Aorta (tissue), 5 donors: ENCODE measurements around the gene WDR76. TPM values are rescaled to one million over a fixed set of nuclear protein-coding genes. Genes with fewer than 3 reads are reported as not detected.
A peak's percentile ranks its signal among the peaks of the same experiment; 100 is the strongest.
"Not testable (repeated sequence)": the region's sequence is repeated elsewhere in the genome, so short reads cannot be mapped to it uniquely, and the experiment has no call there.

ENCODE experiments used
- ATAC-seq: fragments of 200-7000 bp; cut with Tn5 transposase; one replicate; pipeline ENCODE4 v1.9.1; 2022; ENCODE audit warnings: moderate library complexity; ENCODE audit not compliant: low FRiP score
- DNase-seq, 2 donors: peaks; one replicate each; pipeline ENCODE4 v3.0.0-alpha.2; 2020
- H3K27ac ChIP-seq, 2 donors: one replicate each; pipeline ENCODE4 v1.5.1; 2013; ENCODE audit warnings: low read length in 2 of 2, mild to moderate bottlenecking in 2 of 2, moderate library complexity in 2 of 2, control low read depth in 1 of 2, inconsistent platforms in 1 of 2, low read depth in 1 of 2
- H3K27me3 ChIP-seq, 2 donors: one replicate each; pipeline ENCODE4 v1.6.1; 2013; ENCODE audit warnings: control low read depth in 1 of 2, low read length in 1 of 2, mild to moderate bottlenecking in 1 of 2, moderate library complexity in 1 of 2; ENCODE audit not compliant: insufficient read depth in 2 of 2, control insufficient read depth in 1 of 2
- H3K36me3 ChIP-seq, 2 donors: one replicate each; pipeline ENCODE4 v1.6.1; 2013; ENCODE audit warnings: control low read depth in 1 of 2, low read length in 1 of 2, mild to moderate bottlenecking in 1 of 2; ENCODE audit not compliant: insufficient read depth in 2 of 2, control insufficient read depth in 1 of 2
- H3K4me1 ChIP-seq, 2 donors: one replicate each; pipeline ENCODE4 v1.6.1; 2013; ENCODE audit warnings: low read length in 2 of 2, control low read depth in 1 of 2, mild to moderate bottlenecking in 1 of 2, moderate library complexity in 1 of 2; ENCODE audit not compliant: insufficient read depth in 2 of 2, control insufficient read depth in 1 of 2
- H3K4me3 ChIP-seq, 2 donors: one replicate each; pipeline ENCODE4 v1.5.1; 2013; ENCODE audit warnings: low read length in 2 of 2, control low read depth in 1 of 2, mild to moderate bottlenecking in 1 of 2
- H3K9me3 ChIP-seq: one replicate; pipeline ENCODE4 v1.6.1; 2013; ENCODE audit warnings: mild to moderate bottlenecking, low read length; ENCODE audit not compliant: control insufficient read depth
- WGBS, 2 donors: extraction: QIAGEN DNeasy Blood & Tissue Kit; methylation state at CpG; one replicate each; pipeline ENCODE4 v1.1.7; 2013; 5-methylcytosine and 5-hydroxymethylcytosine counted together
- intact Hi-C, 2 donors: fragments of 100-400 bp; cut with DNase I; formaldehyde crosslinking; loops; one replicate each; pipeline versions ENCODE4 v1.14.2 to v1.15.0; 2022
- polyA plus RNA-seq, 2 donors: library from polyadenylated mRNA; stranded (reverse); fragments of 200-250 nt; gene quantifications; one replicate each; pipeline ENCODE4 v1.2.3, GENCODE V29; 2013
- total RNA-seq, 2 donors: library from RNA; stranded (reverse); fragmentation: NEBNext Ultra II Directional; extraction: Animal tissue kit (Norgen Biotek cat#: 25700); gene quantifications; one replicate each; pipeline ENCODE4 v1.2.1, GENCODE V29; 2021
- donor health status: healthy with polysubstance abuse.
- donor health status: Bipolar disorder and iron deficiency.
- donor health status: DM: no; HTN: no; CAD: no.
- donor health status: DM: no; HTN: no; CAD: no.
- donor health status: DM: yes; HTN: yes; CAD: no.

Gene WDR76
- total and polyA plus RNA-seq, 4 donors: 1.9 to 6.5 (median 4.1) TPM

DNA sequence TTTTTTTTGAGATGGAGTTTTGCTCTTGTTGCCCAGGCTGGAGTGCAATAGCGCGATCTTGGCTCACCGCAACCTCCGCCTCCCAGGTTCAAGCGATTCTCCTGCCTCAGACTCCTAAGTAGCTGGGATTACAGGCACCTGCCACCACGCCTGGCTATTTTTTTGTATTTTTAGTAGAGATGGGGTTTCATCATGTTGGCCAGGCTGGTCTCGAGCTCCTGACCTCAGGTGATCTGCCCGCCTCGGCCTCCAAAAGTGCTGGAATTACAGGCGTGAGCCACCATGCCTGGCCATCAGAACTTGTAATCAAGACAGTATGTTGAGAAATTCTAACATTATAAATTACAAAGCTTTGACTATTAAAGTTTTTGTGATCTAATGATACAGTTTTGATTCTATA lies 39.8 kb downstream of the WDR76 start:
- ATAC-seq, H3K4me3 ChIP-seq, intact Hi-C loops, DNase-seq, H3K9me3 ChIP-seq, H3K36me3 ChIP-seq, H3K4me1 ChIP-seq, H3K27me3 ChIP-seq, H3K27ac ChIP-seq: not testable (repeated sequence)
- whole genome bisulfite sequencing, 2 donors: 87 to 98% methylated on average over 8 to 10 of the region's 10 CpGs

- H3K4me3 ChIP-seq: no peak overlapping the region
Observed at GRCh38 chr15:43867096-43867495, 40.3 kb downstream of the WDR76 start.

DNA sequence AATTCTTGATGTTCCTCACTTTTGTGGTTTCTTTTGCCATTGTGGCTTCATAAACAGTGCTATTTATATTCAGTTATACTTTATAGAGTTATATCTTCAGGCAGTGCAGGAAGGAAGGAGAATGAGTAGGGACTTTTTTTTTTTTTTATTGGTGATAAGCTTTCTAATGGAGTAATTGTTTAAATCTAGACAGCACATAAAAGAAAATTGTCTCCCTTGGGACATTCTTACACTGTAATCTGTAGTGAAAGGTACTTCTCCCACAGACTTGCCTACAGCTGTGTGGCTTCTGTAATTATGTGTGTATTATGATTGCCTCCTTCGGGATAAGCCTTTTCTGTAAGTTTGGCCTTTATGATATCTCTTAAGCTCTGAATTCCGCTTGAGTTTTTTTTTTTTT lies 41.6 kb downstream of the WDR76 start:
- Histone ChIP-seq H3K36me3 (no peaks in the 10 kb centered on the region), H3K4me3 (no peak overlapping the region), H3K4me1 (no peaks in the 10 kb centered on the region), H3K27ac (no peak overlapping the region), H3K9me3 (no peaks in the 10 kb centered on the region), H3K27me3 (no peaks in the 10 kb centered on the region)
- intact Hi-C loops: no loop called here
- WGBS, 2 donors: 84 to 86% methylated on average over 2 of the region's 2 CpGs
- ATAC-seq: no peak
- DNase-seq: no peak

More at GRCh38 chr15:43867096-43867495, 40.3 kb downstream of the WDR76 start:
- ATAC-seq (no peak), DNase-seq (no peak)
- H3K27me3 ChIP-seq: no peaks in the 10 kb centered on the region
- intact Hi-C loops: no loop called here
- WGBS, 2 donors: 90 to 92% methylated on average over 5 of the region's 5 CpGs
- no peaks in the 10 kb centered on the region for H3K36me3 ChIP-seq
- H3K4me1 ChIP-seq: no peaks in the 10 kb centered on the region
- H3K27ac ChIP-seq: no peak overlapping the region
- no peaks in the 10 kb centered on the region for H3K9me3 ChIP-seq

GRCh38 chr15:43871835-43872234 lies 45.0 kb downstream of the WDR76 start:
- Histone ChIP-seq H3K9me3 (no peaks in the 10 kb centered on the region), H3K4me1 (no peaks in the 10 kb centered on the region), H3K36me3 (no peaks in the 10 kb centered on the region), H3K27me3 (no peaks in the 10 kb centered on the region), H3K4me3 (no peak overlapping the region), H3K27ac (no peak overlapping the region)
- no peak for DNase-seq
- intact Hi-C loops: loop anchor here (2.0 to 5.0 kb wide), 2 partner anchors 347 to 350 kb away; no protein-coding TSS in a partner anchor
- WGBS, 2 donors: 94% methylated on average over 2 of the region's 2 CpGs
- no peak for ATAC-seq

DNA sequence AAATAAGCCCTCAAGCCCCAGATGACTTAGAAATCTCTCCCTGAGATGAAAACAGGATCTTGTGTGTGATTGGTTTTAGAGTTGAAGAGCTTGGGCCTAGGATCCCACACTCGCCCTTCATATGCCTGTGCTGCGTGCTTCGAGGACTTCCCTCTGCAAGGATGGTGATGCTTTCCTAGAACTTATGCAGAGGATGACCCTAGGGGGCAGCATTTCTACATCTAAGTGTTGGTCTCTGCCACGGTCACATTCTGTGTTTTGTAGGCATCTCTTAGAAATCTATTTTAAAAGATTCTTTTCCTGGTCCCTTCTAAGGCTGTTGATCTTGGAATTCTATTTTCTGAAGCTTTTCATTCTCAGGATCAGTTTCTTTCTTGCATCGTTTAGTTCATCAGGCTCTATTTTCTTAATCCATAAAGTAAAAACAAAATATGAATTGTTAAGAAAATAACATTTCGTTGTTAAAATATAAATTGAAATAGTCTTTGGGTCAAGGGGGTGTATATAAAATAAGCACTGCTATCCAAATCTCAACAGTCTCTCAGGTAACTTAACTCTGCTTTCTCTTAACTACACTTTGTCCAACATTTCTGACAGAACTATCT lies 45.7 kb downstream of the WDR76 start:
- WGBS, 2 donors: 21 to 22% methylated on average over 6 of the region's 6 CpGs
- intact Hi-C loops: loop anchor here (2.0 to 5.0 kb wide), 2 partner anchors 346 to 350 kb away; no protein-coding TSS in a partner anchor
- Histone ChIP-seq H3K27ac (no peak overlapping the region), H3K27me3 (no peaks in the 10 kb centered on the region), H3K4me1 (no peaks in the 10 kb centered on the region), H3K4me3 (no peak overlapping the region), H3K9me3 (no peaks in the 10 kb centered on the region), H3K36me3 (no peaks in the 10 kb centered on the region)
- ATAC-seq (peak; percentile 71), DNase-seq (no peak)

DNA sequence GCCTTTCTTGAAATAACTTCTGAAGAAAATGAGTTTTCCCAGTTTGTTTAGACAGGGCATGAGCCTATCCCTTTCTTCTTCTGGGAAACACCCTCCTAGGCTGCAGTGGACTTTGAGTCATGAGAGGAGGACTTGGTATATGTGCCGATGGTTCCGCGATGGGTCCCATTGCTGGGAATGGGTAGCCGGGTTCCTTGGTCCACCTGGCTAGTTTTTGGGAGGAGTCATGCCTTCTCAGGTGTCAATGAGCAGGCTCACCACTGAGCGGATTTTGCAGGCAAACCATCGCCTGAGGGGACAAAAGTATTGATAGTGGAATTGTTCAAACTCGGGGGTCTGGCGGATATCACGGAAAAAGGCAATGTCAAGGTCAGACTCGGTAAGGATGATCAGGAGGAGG lies 46.8 kb downstream of the WDR76 start:
- Histone ChIP-seq H3K27me3 (no peaks in the 10 kb centered on the region), H3K4me3 (no peak overlapping the region), H3K27ac (no peak overlapping the region), H3K4me1 (no peaks in the 10 kb centered on the region), H3K9me3 (no peaks in the 10 kb centered on the region), H3K36me3 (no peaks in the 10 kb centered on the region)
- DNase-seq (no peak), ATAC-seq (no peak)
- WGBS, 2 donors: 95% methylated on average over 10 of the region's 10 CpGs
- intact Hi-C loops: loop anchor here (2.0 to 5.0 kb wide), 2 partner anchors 345 to 349 kb away; no protein-coding TSS in a partner anchor

GRCh38 chr15:43876872-43877271 lies 50.1 kb downstream of the WDR76 start:
- intact Hi-C loops: no loop called here

DNA sequence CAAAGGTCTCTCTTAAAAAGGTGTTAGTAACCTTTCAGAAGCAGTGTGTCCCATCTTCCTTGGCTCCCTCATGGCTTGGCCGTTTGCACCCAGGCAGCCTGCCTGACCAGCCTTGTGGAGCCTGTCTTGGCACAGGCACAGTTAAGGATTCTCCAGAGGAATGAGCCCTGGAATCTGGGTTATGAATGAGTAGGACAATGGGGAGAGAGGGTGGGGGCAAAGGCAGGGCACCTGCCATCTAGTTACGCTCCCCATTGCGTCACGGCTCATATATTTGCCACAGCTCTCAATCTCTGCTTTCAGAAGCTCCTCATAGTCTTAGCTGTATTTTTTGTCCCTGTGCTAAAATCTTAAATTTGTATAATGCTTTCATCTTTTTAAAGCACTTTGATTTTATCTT lies 50.6 kb downstream of the WDR76 start:
- 81 to 87% methylated on average over 4 of the region's 4 CpGs for WGBS, 2 donors
- no peaks in the 10 kb centered on the region for H3K9me3 ChIP-seq
- no peaks in the 10 kb centered on the region for H3K27me3 ChIP-seq
- intact Hi-C loops: no loop called here
- H3K4me1 ChIP-seq: no peaks in the 10 kb centered on the region
- H3K4me3 ChIP-seq: no peak overlapping the region
- no peaks in the 10 kb centered on the region for H3K36me3 ChIP-seq
- no peak for ATAC-seq
- no peak overlapping the region for H3K27ac ChIP-seq
- no peak for DNase-seq

More at GRCh38 chr15:43876872-43877271, 50.1 kb downstream of the WDR76 start:
- no peaks in the 10 kb centered on the region for H3K27me3 ChIP-seq
- no peak overlapping the region for H3K4me3 ChIP-seq
- no peaks in the 10 kb centered on the region for H3K36me3 ChIP-seq
- DNase-seq: no peak
- no peaks in the 10 kb centered on the region for H3K9me3 ChIP-seq
- ATAC-seq: no peak
- H3K27ac ChIP-seq: no peak overlapping the region
- 98 to 99% methylated on average over 3 of the region's 3 CpGs for WGBS, 2 donors
- no peaks in the 10 kb centered on the region for H3K4me1 ChIP-seq

- H3K9me3 ChIP-seq: no peaks in the 10 kb centered on the region
- no peaks in the 10 kb centered on the region for H3K27me3 ChIP-seq
- no peaks in the 10 kb centered on the region for H3K4me1 ChIP-seq
- DNase-seq (no peak), ATAC-seq (no peak)
- 91 to 93% methylated on average over 2 of the region's 2 CpGs for WGBS, 2 donors
- intact Hi-C loops: no loop called here
- H3K4me3 ChIP-seq: no peak overlapping the region
- H3K27ac ChIP-seq: no peak overlapping the region
- no peaks in the 10 kb centered on the region for H3K36me3 ChIP-seq
Observed at GRCh38 chr15:43878446-43878845, 51.6 kb downstream of the WDR76 start.
